Activated CD8-positive, alpha-beta memory T cell treated with anti-CD3 and anti-CD28 coated beads, Interleukin-2, amount 50 U/mL, for 48 hours (primary cell): Measurements from ENCODE around the gene BLCAP.
"Not testable (repeated sequence)": the region's sequence is repeated elsewhere in the genome, so short reads cannot be mapped to it uniquely, and the experiment has no call there.

Source experiments
- DNase-seq: peaks from one replicate; pipeline ENCODE4 v3.0.0-alpha.2; 2020

BLCAP gene

DNA sequence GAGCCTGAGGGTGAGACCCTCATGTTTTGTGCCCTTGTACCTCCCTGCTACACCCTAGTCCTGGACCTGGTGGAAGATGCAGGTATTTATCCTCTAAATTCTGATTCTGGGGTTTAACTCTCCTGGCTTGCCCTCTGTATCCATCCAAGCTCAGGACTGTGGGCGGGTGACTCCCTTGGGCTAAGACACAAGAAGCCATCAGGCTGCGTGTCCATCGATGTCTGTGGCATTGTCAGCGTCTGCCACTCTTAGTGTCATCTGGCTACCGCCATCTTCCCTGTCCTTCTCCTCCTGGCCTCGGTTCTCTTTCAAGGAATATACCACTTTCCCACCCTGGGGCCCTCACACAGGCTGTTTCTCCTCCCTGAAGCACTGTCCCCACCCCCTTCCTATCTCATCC lies 28.9 kb upstream of the BLCAP start:
- peak; percentile 18 for DNase-seq

DNA sequence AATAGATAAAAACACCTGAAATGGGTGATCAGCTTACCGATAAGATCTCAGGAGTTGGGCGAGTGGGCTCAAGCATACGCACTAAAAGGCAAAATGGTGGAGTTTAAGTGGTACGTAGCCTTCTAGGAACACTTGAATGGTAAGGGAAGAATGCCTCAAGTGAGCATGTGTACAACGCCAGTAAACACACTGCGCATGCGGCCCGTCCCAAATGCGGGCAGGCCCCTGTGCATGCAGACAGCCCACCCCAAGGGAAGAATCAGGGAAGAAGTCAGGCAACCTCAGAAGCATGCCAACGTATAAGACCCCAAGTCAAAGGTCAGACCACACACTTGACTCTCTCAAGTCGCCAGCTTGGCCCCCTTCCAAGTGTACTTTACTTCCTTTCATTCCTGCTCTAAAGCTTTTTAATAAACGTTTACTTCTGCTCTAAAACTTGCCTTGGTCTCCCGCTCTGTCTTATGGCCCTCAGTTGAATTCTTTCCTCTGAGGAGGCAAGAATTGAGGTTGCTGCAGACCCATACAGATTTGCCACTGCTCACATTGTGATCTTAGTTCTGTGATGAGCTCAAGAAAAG lies 27.1 kb upstream of the BLCAP start:
- DNase-seq = not testable (repeated sequence)

GRCh38 chr20:37552415-37552814 lies 24.7 kb upstream of the BLCAP start:
- DNase-seq = no peak

DNA sequence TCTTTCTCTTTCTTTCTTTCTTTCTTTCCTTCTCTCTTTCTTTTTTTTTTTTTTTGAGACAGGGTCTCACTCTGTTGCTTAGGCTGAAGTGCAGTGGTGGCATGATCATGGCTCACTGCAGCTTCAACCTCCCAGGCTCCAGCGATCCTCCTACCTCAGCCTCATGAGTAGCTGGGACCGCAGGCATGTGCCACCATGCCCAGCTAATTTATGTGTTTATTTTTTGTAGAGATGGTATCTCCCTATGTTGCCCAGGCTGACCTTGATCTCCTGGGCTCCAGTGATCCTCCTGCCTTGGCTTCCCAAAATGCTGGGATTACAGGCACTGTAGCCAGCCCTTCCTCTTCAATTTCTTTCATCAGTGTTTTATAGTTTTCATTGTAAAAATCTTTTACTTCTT lies 24.0 kb upstream of the BLCAP start:
- not testable (repeated sequence) for DNase-seq

GRCh38 chr20:37550101-37550920 lies 22.6 kb upstream of the BLCAP start:
- DNase-seq = not testable (repeated sequence)

GRCh38 chr20:37547912-37548311 lies 20.2 kb upstream of the BLCAP start:
- no peak for DNase-seq

DNA sequence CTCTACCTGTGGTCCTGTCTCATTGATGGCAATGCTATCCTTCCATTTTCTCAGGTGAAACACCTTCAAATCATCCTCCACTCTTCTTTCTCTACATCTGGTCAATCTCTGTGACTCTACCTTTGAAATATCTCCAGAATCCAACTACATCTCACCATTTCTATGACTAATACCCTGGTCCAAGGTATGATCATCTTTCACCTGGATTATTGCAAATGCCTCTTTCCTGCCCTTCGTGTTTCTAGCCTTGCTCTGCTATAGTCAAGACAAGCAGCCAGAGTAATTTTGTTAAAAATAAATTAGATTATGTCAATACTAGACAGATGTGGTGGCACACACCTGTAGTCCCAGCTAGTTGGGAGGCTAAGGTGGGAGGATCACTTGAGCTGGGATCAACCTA lies 17.8 kb upstream of the BLCAP start:
- DNase-seq = no peak

GRCh38 chr20:37544386-37544785 lies 16.7 kb upstream of the BLCAP start:
- no peak for DNase-seq

GRCh38 chr20:37543828-37544227 lies 16.2 kb upstream of the BLCAP start:
- DNase-seq = no peak

DNA sequence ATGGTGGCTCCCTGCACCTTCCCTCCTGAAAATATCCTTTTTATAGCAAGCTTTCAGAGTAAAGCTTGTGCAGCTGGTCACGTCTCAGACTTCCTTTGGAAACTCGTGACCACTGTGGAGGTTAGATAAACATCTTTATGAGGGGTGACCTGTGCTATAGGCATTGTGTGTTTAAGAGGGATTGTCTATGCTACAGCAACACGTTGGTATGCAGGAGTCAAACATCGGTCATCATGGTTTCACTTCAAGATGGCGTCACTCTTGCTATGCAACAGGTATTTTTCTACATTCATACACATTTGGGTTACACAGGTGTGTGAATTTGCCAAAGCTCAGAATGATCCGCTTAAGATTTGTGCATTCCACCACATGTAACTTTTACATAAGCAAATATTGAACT lies 14.6 kb upstream of the BLCAP start:
- no peak for DNase-seq

- no peak for DNase-seq
Observed at GRCh38 chr20:37541326-37541725, 13.7 kb upstream of the BLCAP start.

DNA sequence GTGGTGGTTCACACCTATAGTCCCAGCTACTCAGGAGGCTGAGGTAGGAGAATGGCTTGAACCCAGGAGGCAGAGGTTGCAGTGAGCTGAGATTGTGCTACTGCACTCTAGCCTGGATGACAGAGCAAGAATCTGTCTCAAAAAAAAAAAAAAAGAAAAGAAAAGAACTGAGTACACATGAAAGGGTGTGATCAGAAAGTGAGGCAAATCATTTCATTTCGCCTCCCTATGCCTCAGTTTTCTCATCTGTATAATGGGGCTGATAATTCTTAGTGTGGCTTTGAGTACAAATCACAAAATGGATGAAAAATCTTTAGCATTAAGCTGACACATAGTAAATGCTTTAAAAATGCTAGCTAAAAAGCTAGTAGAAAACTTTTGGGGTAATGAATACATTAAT lies 13.2 kb upstream of the BLCAP start:
- DNase-seq = not testable (repeated sequence)

DNA sequence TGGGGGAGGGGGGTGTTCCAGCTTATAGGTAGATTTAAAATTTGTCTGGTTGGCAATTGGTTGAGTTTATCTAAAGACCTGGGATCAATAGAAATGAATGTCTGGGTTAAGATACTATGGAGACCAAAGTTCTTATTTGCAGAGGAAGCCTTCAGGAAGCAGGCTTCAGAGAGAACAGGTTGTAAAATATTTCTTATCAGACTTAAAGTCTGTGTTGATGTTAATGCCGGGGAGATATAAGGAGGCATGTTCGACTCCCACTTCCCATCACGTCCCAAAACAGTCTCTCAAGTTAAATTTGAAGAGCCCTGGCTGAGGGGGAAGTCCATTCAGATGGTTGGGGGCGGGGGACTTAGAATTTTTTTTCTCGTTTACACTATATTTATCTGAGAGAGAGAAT lies 12.3 kb upstream of the BLCAP start:
- DNase-seq = no peak

GRCh38 chr20:37539424-37539823 lies 11.7 kb upstream of the BLCAP start:
- no peak for DNase-seq

- DNase-seq = no peak
Observed at GRCh38 chr20:37538003-37538402, 10.3 kb upstream of the BLCAP start.

- no peak for DNase-seq
Observed at GRCh38 chr20:37537505-37537904, 9.8 kb upstream of the BLCAP start.

- DNase-seq = no peak
Observed at GRCh38 chr20:37535443-37536132, 7.9 kb upstream of the BLCAP start.

DNA sequence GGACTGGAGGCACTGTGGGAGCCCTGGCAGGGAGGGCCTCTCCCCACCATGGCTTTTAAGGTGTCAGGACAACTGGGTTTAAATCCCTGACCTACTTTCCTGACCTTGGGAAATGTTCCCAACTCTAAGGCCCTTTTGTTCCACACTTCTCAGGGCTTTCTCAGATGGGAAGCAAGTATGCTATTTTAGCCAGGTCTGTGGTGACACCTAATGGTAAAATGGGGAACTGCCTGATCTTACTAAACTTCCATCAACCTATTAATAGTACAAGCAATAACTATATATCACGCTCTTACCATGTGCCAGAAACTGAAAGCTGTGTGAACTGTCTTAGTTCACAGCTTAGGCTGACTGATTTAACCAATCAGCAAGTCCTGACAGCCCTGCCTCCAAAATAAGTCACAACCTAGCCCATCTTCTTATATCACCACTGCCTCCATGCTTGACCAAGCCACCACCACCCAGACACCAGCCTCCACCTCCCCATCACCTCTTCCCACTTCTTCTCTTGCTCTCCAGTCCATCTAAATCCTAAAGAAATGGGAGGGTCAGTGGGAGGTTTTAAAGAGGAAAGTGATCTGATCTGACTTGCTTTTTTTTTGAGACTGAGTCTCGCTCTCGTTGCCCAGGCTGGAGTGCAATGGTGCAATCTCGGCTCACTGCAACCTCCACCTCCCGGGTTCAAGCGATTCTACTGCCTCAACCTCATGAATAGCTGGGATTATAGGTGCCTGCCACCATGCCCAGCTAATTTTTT lies 6.9 kb upstream of the BLCAP start:
- DNase-seq = peak; percentile 36

DNA sequence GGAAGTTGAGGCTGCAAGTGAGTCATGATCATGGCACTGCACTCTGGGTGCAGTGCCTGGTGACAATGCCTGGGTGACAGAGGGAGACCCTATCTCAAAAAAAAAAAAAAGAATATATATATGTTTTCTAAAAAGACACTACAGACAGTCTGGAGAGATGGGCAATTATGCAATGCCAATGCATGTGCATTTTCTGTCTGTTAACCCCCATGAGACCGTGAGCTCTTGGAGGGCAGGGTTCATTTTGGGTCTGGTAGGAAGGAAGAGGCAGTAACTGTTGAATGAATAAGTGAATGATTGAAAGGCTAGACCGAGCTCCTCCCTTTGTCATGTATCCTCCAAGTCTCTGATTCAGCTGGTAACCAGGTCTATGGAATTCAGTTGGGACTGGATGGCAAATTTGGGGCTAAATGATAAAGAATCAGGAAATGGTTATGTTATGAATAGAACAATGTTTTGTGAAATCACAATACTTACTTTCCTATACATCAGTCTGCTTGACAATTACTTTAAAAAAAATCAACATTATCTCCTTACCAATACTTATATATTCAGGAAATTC lies 5.6 kb upstream of the BLCAP start:
- DNase-seq = no peak

- DNase-seq = peak; percentile 32
Observed at GRCh38 chr20:37531856-37532255, 4.2 kb upstream of the BLCAP start.

- DNase-seq = no peak
Observed at GRCh38 chr20:37530696-37531095, 3.0 kb upstream of the BLCAP start.

DNA sequence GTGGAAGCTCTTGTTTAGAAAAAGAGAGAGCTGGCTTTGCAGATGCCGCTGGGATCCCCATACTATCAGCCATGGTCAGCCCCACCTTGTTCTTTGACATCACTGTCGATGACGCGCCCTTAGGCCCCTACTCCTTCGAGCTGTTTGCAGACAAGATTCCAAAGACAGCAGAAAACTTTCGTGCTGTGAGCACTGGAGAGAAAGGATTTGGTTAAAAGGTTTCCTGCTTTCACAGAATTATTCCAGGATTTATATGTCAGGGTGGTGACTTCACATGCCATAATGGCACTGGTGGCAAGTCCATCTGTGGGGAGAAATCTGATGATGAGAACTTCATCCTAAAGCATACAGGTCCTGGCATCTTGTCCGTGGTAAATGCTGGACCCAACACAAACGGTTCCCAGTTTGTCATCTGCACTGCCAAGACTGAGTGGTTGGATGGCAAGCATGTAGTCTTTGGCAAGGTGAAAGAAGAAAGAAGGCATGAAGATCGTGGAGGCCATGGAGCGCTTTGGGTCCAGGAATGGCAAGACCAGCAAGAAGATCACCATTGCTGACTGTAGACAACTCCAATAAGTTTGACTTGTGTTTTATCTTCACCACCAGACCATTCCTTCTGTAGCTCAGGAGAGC lies 2.4 kb upstream of the BLCAP start:
- DNase-seq = peak; percentile 15
